Pancreas (tissue), 10 donors: ENCODE results near the gene PNKP. TPM values are rescaled to one million over a fixed set of nuclear protein-coding genes. Genes with fewer than 3 reads are reported as not detected.

Experiments
- ATAC-seq, 4 donors: fragments of 200-7000 bp; cut with Tn5 transposase; one replicate each; pipeline versions ENCODE4 v1.8.0 to v1.9.1; 2020; ENCODE audit warnings: mild to moderate bottlenecking in 4 of 4, moderate library complexity in 4 of 4
- DNase-seq, 6 donors: peaks; one replicate each; pipeline ENCODE4 v3.0.0-alpha.2; 2020
- FAIRE-seq: peaks from 2 replicates; lab custom pipeline; 2012; peaks lifted over from hg19 to GRCh38; lab: Jason Lieb, UNC
- H3K27ac ChIP-seq, 4 donors: fragments of 200-600 bp; sonication (generic); 1 replicate in 3 of 4; 2 replicates in 1 of 4; pipeline versions ENCODE4 v1.5.0 to v1.8.0; 2020
- H3K27me3 ChIP-seq, 4 donors: fragments of 200-600 bp; one replicate each; pipeline ENCODE4 v1.8.0; 2021
- H3K36me3 ChIP-seq, 3 donors: fragments of 200-600 bp; sonication (generic) in 1 of 3; one replicate each; pipeline versions ENCODE4 v1.5.0 to v1.8.0; 2020 to 2021
- H3K4me1 ChIP-seq, 3 donors: fragments of 200-600 bp; one replicate each; pipeline ENCODE4 v1.8.0; 2021
- H3K4me3 ChIP-seq, 4 donors: fragments of 200-600 bp; sonication (generic) in 2 of 4; one replicate each; pipeline versions ENCODE4 v1.5.0 to v1.8.0; 2020 to 2021
- H3K9me3 ChIP-seq, 4 donors: fragments of 200-600 bp; one replicate each; pipeline ENCODE4 v1.8.0; 2021
- WGBS, 2 donors: extraction: QIAGEN DNeasy Blood & Tissue Kit; methylation state at CpG; one replicate each; pipeline ENCODE4 v1.1.7; 2013; 5-methylcytosine and 5-hydroxymethylcytosine counted together
- intact Hi-C, 3 donors: fragments of 100-400 bp; cut with DNase I; formaldehyde crosslinking; loops; one replicate each; pipeline versions ENCODE4 v1.11.1 to v1.14.2; 2022
- polyA plus RNA-seq, 2 donors: library from polyadenylated mRNA; stranded (reverse); fragments of 200-250 nt; gene quantifications; one replicate each; pipeline ENCODE4 v1.2.3, GENCODE V29; 2013
- total RNA-seq, 6 donors: library from RNA; stranded (reverse); fragmentation: NEBNext Ultra II Directional in 4 of 6; extraction: Animal tissue kit (Norgen Biotek cat#: 25700) in 4 of 6; gene quantifications; one replicate each; pipeline versions ENCODE4 v1.2.1 to v1.2.4, GENCODE V29; 2021 to 2023
- TF ChIP-seq, protein P1 (sequence below), 4 donors: fragments of 200-600 bp; sonication (generic) in 3 of 4; IDR thresholded peaks; one replicate each; pipeline versions ENCODE4 v1.5.0 to v1.8.0; 2021; ENCODE audit warnings: antibody characterized with exemption in 4 of 4
- donor health status: healthy with polysubstance abuse.
- donor health status: DM: no; HTN: no; CAD: no; lungs with moderate emphysema.
- donor health status: DM: no; HTN: no; CAD: no.
- donor health status: control.
- donor health status: control.
- donor health status: Bipolar disorder and iron deficiency.
- donor health status: DM: yes; HTN: yes; CAD: no.
- donor health status: DM: no; HTN: no; CAD: no.
- donor health status: DM: no; HTN: no; CAD: no.
- donor health status: DM: yes; HTN: yes; CAD: no.

PNKP gene
- total and polyA plus RNA-seq, 8 donors, result 28.7 to 154 (median 43.7) TPM

DNA sequence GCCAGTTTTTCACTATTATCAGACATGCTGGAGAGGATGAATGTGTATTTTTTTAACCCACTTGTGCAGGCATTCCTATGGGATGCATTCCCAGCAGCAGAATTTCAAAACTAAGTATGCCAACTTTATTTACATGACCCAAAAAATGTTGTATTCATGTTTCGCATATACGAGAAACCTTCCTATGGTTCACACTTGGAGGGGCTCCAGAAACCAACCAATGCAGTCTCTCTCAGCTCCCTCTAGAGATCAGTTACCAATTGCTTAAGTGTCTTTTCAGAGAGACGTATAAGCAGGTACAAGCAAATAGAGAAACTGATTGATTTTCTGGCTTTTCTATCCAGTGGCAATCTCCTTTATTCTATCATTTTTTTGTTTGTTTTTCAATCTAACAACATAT is 22.0 kb downstream of the PNKP start:
- FAIRE-seq, result no peak
- DNase-seq, result no peak
- 40 to 48% methylated on average over 3 of the region's 3 CpGs for WGBS, 2 donors

DNA sequence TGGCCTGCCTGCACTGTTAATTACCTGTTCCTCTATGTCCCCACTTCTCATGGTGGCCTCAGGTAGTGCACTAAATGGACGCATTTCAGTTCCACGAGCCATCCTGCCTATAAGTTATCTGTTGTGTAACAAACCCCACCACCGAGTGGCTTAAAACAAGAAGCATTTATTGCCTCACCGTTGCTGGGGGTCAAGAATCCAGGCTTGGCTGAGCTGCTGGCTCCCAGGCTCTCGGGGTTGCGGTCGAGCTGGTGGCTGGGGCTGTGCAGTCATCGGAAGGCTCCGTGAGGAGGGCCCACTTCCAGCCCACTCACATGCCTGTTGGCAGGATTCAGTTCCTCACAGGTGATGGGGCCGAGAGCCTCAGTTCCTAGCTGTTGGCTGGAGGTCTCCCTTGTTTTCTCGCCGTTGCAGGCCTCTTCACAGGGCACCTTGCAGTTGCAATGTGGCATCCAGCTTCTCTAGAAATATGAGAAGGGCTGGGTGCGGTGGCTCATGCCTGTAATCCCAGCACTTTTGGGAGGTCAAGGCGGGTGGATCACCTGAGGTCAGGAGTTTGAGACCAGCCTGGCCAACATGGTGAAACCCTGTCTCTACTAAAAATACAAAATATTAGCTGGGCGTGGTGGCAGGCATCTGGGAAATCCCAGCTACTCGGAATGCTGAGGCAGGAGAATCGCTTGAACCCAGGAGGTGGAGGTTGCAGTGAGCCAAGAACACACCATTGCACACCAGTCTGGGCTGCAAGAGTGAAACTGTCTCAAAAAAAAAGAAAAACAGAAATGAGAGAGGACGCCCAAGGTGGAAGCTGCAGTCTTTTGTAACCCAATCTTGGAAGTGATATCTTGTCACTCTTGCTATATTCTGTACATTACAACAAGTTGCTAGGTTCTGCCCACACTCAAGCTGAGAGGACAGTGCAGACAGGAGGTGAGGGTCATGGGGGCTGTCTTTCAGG is 23.0 kb downstream of the PNKP start:
- ATAC-seq (no peak), FAIRE-seq (no peak)

More for the DNA sequence above, 22.0 kb downstream of the PNKP start:
- intact Hi-C loops, result no loop called here
- no peaks in the 10 kb centered on the region for H3K27me3 ChIP-seq
- H3K4me1 ChIP-seq, result peaks cover 0 to 6% (median 0%) of the 10 kb centered on the region in 3 donors
- H3K9me3 ChIP-seq, result no peaks in the 10 kb centered on the region
- ATAC-seq, result no peak
- no peak overlapping the region for H3K27ac ChIP-seq
- TF ChIP-seq, protein P1, sequence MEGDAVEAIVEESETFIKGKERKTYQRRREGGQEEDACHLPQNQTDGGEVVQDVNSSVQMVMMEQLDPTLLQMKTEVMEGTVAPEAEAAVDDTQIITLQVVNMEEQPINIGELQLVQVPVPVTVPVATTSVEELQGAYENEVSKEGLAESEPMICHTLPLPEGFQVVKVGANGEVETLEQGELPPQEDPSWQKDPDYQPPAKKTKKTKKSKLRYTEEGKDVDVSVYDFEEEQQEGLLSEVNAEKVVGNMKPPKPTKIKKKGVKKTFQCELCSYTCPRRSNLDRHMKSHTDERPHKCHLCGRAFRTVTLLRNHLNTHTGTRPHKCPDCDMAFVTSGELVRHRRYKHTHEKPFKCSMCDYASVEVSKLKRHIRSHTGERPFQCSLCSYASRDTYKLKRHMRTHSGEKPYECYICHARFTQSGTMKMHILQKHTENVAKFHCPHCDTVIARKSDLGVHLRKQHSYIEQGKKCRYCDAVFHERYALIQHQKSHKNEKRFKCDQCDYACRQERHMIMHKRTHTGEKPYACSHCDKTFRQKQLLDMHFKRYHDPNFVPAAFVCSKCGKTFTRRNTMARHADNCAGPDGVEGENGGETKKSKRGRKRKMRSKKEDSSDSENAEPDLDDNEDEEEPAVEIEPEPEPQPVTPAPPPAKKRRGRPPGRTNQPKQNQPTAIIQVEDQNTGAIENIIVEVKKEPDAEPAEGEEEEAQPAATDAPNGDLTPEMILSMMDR (IDR thresholded peaks at IDR 0.05), result no peak
- H3K4me3 ChIP-seq, result no peak overlapping the region
- peaks cover 0 to 7% (median 0%) of the 10 kb centered on the region in 3 donors for H3K36me3 ChIP-seq

DNA sequence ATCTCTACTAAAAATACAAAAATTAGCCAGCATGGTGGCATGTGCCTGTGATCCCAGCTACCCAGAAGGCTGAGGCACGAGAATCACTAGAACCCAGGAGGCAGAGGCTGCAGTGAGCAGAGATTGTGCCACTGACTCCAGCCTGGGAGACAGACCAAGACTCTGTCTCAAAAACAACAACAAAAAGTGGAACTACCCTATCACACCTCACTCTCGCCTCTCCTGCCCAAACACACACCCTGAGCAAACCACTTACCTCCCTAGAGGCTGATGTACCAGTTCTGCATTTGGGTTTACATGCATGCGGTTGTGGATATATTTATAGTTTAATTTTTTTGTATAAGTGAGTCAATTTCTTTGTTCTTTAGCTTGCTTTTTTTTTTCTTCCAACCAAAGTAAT is 24.1 kb downstream of the PNKP start:
- no peak for DNase-seq
- ATAC-seq, result no peak
- no peaks in the 10 kb centered on the region for H3K9me3 ChIP-seq
- FAIRE-seq, result no peak
- TF ChIP-seq, protein P1 (IDR thresholded peaks at IDR 0.05), result no peak
- H3K4me1 ChIP-seq, result no peaks in the 10 kb centered on the region
- H3K4me3 ChIP-seq, result no peak overlapping the region
- intact Hi-C loops, result no loop called here
- no peak overlapping the region for H3K27ac ChIP-seq
- peaks cover 0 to 22% (median 0%) of the 10 kb centered on the region in 3 donors for H3K36me3 ChIP-seq
- no peaks in the 10 kb centered on the region for H3K27me3 ChIP-seq
- WGBS, 2 donors, result 92 to 95% methylated on average over 3 of the region's 3 CpGs

More for the DNA sequence above, 23.0 kb downstream of the PNKP start:
- Histone ChIP-seq H3K4me1 (no peaks in the 10 kb centered on the region), H3K4me3 (no peak overlapping the region), H3K27ac (no peak overlapping the region), H3K27me3 (no peaks in the 10 kb centered on the region), H3K36me3 (peaks cover 0 to 13% (median 0%) of the 10 kb centered on the region in 3 donors), H3K9me3 (no peaks in the 10 kb centered on the region)
- intact Hi-C loops, result no loop called here
- 87 to 88% methylated on average over 18 of the region's 18 CpGs for WGBS, 2 donors
- TF ChIP-seq, protein P1 (IDR thresholded peaks at IDR 0.05), result no peak
- DNase-seq, result no peak

DNA sequence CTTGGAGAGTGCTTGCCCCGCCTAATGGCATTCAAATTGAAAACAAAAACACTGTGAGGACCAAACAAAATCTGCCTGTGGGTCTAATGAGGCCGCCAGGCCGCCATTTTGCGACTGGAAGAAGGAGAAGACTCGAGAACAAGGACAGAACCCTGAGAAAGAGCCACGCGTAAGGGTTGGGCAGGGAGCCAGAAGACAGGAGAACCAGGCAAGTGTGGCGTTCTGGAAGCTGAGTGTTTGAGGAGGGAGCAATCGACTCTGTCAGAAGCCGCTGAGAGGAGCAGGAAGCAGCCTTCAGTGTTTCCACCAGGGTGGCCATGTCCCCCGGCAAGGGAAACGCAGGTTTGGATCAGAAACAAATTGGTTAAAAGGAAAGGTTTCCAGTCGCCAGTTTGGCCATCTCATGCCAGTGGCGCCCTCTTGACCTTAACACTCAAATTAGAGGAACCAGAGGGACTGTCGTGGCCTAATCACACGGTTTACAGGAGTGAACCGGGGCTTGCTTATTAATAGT is 26.6 kb downstream of the PNKP start:
- no peak overlapping the region for H3K27ac ChIP-seq
- peaks cover 0 to 30% (median 7%) of the 10 kb centered on the region in 3 donors for H3K36me3 ChIP-seq
- H3K4me1 ChIP-seq, result no peaks in the 10 kb centered on the region
- H3K27me3 ChIP-seq, result no peaks in the 10 kb centered on the region
- H3K4me3 ChIP-seq, result no peak overlapping the region
- no peak for FAIRE-seq
- ATAC-seq, result no peak
- DNase-seq, result no peak
- intact Hi-C loops, result no loop called here
- TF ChIP-seq, protein P1 (IDR thresholded peaks at IDR 0.05), result no peak
- WGBS, 2 donors, result 90 to 93% methylated on average over 17 of the region's 17 CpGs
- no peaks in the 10 kb centered on the region for H3K9me3 ChIP-seq
